NT2/D1 (cell line): ENCODE results near the gene OASL.
A peak's percentile ranks its signal among the peaks of the same experiment; 100 is the strongest.
"Not testable (repeated sequence)": the region's sequence is repeated elsewhere in the genome, so short reads cannot be mapped to it uniquely, and the experiment has no call there.

Source experiments
- DNase-seq: peaks from one replicate; pipeline ENCODE4 v3.0.0-alpha.2; 2011; ENCODE audit warnings: low read depth, low spot score
- H3K27me3 ChIP-seq: 2 replicates; pipeline ENCODE4 v1.6.0; 2011; ENCODE audit warnings: mild to moderate bottlenecking; ENCODE audit not compliant: insufficient read length, insufficient read depth
- H3K36me3 ChIP-seq: 2 replicates; pipeline ENCODE4 v1.6.1; 2011; ENCODE audit warnings: mild to moderate bottlenecking, low read length, mixed read lengths; ENCODE audit not compliant: insufficient read depth, insufficient read length
- H3K4me1 ChIP-seq: 2 replicates; pipeline ENCODE4 v1.5.1; 2011; ENCODE audit not compliant: insufficient read depth, insufficient read length
- H3K4me3 ChIP-seq: 2 replicates; pipeline ENCODE4 v1.5.1; 2011; ENCODE audit warnings: low read depth; ENCODE audit not compliant: insufficient read length
- H3K9ac ChIP-seq: 2 replicates; pipeline ENCODE4 v1.6.0; 2011; ENCODE audit warnings: low read depth; ENCODE audit not compliant: insufficient read length
- H3K9me3 ChIP-seq: 2 replicates; pipeline ENCODE4 v1.5.1; 2011; ENCODE audit warnings: mild to moderate bottlenecking, low read length; ENCODE audit not compliant: insufficient read depth
- SUZ12 ChIP-seq: IDR thresholded peaks from 2 replicates; pipeline ENCODE4 v1.6.1; 2011; ENCODE audit not compliant: insufficient read length, insufficient read depth; ENCODE audit errors: extremely low read depth
- YY1 ChIP-seq: IDR thresholded peaks from 2 replicates; pipeline ENCODE4 v1.6.1; 2011; ENCODE audit not compliant: insufficient read length, insufficient read depth
- ZNF274 ChIP-seq: IDR thresholded peaks from 2 replicates; pipeline ENCODE4 v1.6.1; 2011; ENCODE audit warnings: mild to moderate bottlenecking, low read depth, low read length

The OASL gene

DNA sequence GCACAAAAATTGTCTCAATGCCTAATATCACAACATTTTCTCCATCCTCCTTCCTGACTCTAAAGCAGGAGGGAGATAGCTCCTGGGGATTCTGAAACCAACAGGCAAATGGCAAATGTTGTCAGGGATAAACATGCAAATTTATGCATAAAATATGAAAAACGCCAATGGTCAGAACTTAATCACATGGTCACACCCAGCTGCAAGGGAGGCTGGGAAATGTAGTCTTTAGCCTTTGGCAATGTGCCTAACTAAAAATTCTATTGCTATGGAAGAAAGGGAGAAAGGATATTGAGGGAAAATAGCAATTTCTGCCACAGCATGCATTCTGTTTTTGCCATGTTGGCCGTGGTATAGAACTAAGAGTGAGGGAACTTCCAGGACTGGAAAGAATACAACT, 11.7 kb upstream of the OASL start:
- TF ChIP-seq ZNF274 (no peak), SUZ12 (no peak), YY1 (no peak)
- Histone ChIP-seq H3K4me1 (no peaks in the 10 kb centered on the region), H3K9ac (no peak overlapping the region), H3K36me3 (no peaks in the 10 kb centered on the region), H3K9me3 (no peaks in the 10 kb centered on the region), H3K27me3 (no peaks in the 10 kb centered on the region), H3K4me3 (no peak overlapping the region)
- DNase-seq: no peak

DNA sequence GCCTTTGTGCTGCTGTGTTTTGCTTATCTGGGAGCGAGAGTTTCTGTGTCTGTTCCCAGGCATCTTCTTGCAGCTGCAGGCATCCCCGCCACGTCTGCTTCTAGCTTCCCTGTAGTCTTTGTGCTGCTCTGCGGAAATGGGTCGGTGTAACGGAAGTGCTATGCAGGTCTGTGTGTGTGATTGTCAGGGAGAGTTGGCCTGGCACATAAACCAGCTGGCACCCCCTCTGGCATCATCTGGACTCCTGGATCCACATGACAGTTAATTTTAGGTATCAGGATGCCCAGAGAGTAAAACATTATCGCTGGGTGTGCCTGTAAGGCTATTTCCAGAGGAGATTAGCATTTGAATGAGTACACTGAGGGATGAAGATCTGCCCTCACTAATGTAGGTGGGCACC, 9.4 kb upstream of the OASL start:
- no peak overlapping the region for H3K4me3 ChIP-seq
- no peak for DNase-seq
- no peaks in the 10 kb centered on the region for H3K27me3 ChIP-seq
- H3K4me1 ChIP-seq: no peaks in the 10 kb centered on the region
- no peaks in the 10 kb centered on the region for H3K9me3 ChIP-seq
- H3K9ac ChIP-seq: peak overlapping the region; percentile 27
- H3K36me3 ChIP-seq: no peaks in the 10 kb centered on the region
- TF ChIP-seq YY1 (no peak), SUZ12 (no peak), ZNF274 (no peak)

DNA sequence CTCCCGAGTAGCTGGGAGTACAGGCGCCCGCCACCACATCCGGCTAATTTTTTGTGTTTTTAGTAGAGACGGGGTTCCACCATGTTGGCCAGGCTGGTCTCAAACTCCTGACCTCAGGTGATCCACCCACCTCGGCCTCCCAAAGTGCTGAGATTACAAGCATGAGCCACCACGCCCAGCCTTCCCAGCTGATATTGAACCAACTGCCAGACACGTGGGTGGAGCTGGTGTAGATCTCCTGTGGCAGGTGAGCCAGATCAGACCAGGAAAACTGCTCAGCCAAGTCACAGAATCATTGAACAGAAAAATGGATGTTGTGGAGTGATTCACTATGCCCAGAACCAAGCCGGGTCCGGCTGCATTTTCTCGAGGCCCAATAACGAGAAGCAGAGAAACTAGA, 8.4 kb upstream of the OASL start:
- not testable (repeated sequence) for DNase-seq, H3K4me1 ChIP-seq, H3K36me3 ChIP-seq, H3K4me3 ChIP-seq, H3K27me3 ChIP-seq, H3K9ac ChIP-seq, H3K9me3 ChIP-seq

DNA sequence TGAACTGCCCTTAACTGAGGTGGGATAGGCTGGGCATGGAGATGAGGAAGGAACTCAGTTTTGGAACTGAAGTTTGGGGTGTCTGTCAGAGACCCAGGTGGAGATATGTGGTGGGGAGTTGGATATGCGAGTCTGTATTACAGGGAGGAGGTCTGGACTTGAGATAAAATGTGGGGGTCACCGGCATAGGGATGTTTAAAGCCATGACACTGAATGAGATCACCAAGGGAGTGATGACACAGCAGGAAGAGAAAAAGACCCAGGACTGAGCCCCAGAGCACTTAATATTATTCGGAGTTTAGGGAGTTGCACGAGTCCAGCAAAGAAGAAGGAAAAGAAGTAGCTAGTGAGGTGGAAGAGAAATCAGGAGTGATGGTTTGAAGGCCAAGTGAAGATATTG, 4.0 kb upstream of the OASL start:
- no peak for TF ChIP-seq YY1
- TF ChIP-seq ZNF274: no peak
- TF ChIP-seq SUZ12: no peak
- Histone ChIP-seq H3K9ac (no peak overlapping the region), H3K4me1 (no peaks in the 10 kb centered on the region), H3K9me3 (no peaks in the 10 kb centered on the region), H3K4me3 (no peak overlapping the region), H3K27me3 (no peaks in the 10 kb centered on the region), H3K36me3 (no peaks in the 10 kb centered on the region)
- DNase-seq: no peak

DNA sequence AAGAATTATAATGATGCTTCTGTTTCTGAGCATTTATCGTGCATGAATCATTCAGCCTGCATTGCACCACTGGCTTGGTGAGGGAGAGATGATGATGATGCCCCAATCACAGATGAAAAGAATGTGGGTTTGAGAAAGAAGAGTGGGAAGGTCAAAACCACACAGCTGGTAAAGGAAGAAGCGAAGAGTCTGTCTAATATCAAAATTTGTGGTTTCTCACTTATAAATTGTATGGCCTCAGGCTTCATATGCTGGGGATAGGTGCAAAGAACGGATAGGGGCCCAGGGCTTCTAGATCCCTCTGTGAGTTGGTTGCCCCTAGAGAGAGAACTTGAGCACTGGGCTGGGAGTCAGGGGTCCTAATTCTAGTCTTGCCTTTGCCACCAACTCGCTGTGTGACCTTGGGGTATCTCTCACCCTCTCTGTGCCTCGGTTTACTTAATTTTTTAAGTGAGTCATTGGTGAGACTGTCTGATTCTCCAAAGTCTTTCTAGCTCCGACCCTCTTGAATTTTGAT, 2.2 kb downstream of the OASL start:
- Histone ChIP-seq H3K27me3 (no peaks in the 10 kb centered on the region), H3K9ac (no peak overlapping the region), H3K4me1 (no peaks in the 10 kb centered on the region), H3K36me3 (no peaks in the 10 kb centered on the region), H3K4me3 (no peak overlapping the region), H3K9me3 (no peaks in the 10 kb centered on the region)
- DNase-seq: no peak
- TF ChIP-seq YY1 (no peak), ZNF274 (no peak), SUZ12 (no peak)

DNA sequence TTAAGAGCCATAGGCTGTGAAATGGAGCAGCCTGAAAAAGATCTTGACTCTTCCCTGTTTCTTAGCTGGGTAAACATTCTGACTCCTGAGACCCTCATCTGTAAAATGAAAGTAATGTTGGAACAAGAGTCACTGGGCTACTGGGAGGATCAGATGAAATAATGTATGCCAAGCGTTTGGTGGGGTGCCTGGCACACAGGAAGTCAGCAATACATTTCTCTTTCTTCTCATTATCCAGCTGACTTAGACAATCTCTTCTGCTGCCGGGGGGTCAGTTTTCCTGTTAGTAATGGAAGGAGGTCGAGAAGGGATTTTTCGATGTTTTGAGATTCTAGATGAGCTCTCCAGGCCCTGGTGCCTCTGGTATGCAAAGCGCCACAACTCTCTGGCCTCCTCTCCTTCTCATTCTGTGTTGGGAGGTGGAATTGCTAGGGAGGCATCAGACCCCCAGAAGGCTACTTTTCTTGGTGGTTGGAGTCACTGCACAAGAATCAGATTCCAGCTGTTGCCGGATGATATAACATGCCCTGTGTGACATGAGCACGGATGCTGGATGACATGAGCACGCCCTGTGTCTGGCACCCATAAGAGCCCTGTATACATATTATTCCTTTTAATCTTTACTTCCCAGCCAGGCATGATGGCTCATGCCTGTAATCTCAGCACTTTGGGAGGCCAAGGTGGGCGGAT, 4.3 kb downstream of the OASL start:
- Histone ChIP-seq H3K36me3 (no peaks in the 10 kb centered on the region), H3K9me3 (no peaks in the 10 kb centered on the region), H3K4me3 (no peak overlapping the region), H3K27me3 (no peaks in the 10 kb centered on the region), H3K9ac (no peak overlapping the region), H3K4me1 (no peaks in the 10 kb centered on the region)
- no peak for DNase-seq
- TF ChIP-seq YY1: no peak
- TF ChIP-seq ZNF274: no peak
- no peak for TF ChIP-seq SUZ12

DNA sequence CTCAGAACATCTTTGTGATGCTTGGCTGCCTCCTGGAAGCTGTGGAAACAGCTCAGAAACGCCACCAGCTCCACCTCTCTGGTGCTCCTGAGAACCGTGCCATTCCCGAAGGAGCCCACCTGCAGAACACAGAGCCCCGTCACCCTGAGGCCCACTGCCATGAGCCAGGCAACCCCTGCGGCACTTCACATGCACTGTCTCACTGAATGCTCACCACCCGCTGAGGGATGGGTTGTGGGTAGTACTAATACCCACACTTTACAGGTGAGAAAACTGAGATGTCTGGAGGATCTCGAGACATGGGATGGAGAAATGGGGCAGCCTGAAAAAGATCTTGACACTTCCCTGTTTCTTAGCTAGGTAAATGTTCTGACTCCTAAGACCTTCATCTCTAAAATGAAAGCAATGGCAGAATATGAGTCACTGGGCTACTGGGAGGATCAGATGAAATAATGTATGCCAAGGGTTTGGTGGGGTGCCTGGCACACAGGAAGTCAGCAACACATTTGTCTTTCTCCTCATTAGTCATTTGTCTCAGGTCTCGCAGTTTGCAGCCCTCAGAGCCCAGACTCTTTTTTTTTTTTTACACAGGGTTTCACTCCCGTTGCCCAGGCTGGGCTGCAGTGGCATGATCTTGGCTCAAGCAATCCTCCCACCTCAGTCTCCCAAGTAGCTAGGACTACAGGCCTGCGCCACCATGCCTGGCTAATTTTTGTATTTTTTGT, 5.3 kb downstream of the OASL start:
- no peaks in the 10 kb centered on the region for H3K27me3 ChIP-seq
- DNase-seq: no peak
- H3K4me1 ChIP-seq: no peaks in the 10 kb centered on the region
- no peaks in the 10 kb centered on the region for H3K36me3 ChIP-seq
- no peak overlapping the region for H3K9ac ChIP-seq
- no peak overlapping the region for H3K4me3 ChIP-seq
- H3K9me3 ChIP-seq: no peaks in the 10 kb centered on the region
- no peak for TF ChIP-seq YY1
- TF ChIP-seq ZNF274: no peak
- TF ChIP-seq SUZ12: no peak
